ENCODE data around the gene NUTM1. TPM values are rescaled to one million over a fixed set of nuclear protein-coding genes. Genes with fewer than 3 reads are reported as not detected.

Gene NUTM1
- total RNA-seq, result under 1 TPM; 0.07 to 0.52 (median 0.13) TPM

GRCh38 chr15:34342737-34343575 lies at the start of gene NUTM1, which contains the start of gene NOP10:
Gene NUTM1, plus strand, starts transcription at chr15:34343315. Its CDS starts 382 bp downstream, at chr15:34343697.
Gene NOP10, minus strand, starts transcription at chr15:34343136. Its CDS starts 63 bp downstream, at chr15:34343073.
- in situ Hi-C loops (cut with MboI; ENCODE audit: low pct_unique_long_range_greater_than_20kb in 2 of 9, low sequenced_read_pairs in 9 of 9, unreplicated experiment in 9 of 9), result loop anchor here in 2 of 9 experiments (25.0 kb wide), 2 partner anchors 106 to 256 kb away; partner anchors contain the start of gene EMC4 (in 2 of the 2)

GRCh38 chr15:34297059-34297458 lies 46.1 kb upstream of the NUTM1 start:
- Histone ChIP-seq H3K4me1 (replicated peaks in 1 of 2) (no peaks in the 10 kb centered on the region), H3K27ac (no peak overlapping the region), H3K4me3 (no peak overlapping the region)
- no peak for ATAC-seq (replicated peaks in 6 of 8)
- 0 to 60% (median 37%) methylated on average over 1 of the region's 1 CpG for WGBS, 10 experiments
- in situ Hi-C loops (cut with MboI; ENCODE audit: low pct_unique_long_range_greater_than_20kb in 2 of 9, low sequenced_read_pairs in 9 of 9, unreplicated experiment in 9 of 9), result no loop called here

More at GRCh38 chr15:34342737-34343575, at the start of gene NUTM1, which contains the start of gene NOP10:
- Histone ChIP-seq H3K4me1 (replicated peaks in 1 of 2) (peaks cover 0 to 8% of the 10 kb centered on the region in 2 donors), H3K27ac (peak within 1 kb of the TSS; percentile 73 to 87), H3K4me3 (peak within 1 kb of the TSS; percentile 42 to 61 (median 58))
- peak; percentile 85 to 93 (median 90) for ATAC-seq (replicated peaks in 6 of 8)
- WGBS, 10 experiments, result 0 to 5% (median 2%) methylated on average over 7 to 23 of the region's 38 CpGs; no CpG with 5 or more reads in 2 of the 10 experiments

- Histone ChIP-seq H3K4me3 (no peak overlapping the region), H3K4me1 (replicated peaks in 1 of 2) (no peaks in the 10 kb centered on the region), H3K27ac (no peak overlapping the region)
- in situ Hi-C loops (cut with MboI; ENCODE audit: low pct_unique_long_range_greater_than_20kb in 2 of 9, low sequenced_read_pairs in 9 of 9, unreplicated experiment in 9 of 9), result no loop called here
- 33 to 94% (median 88%) methylated on average over 1 to 3 of the region's 3 CpGs; no CpG with 5 or more reads in 4 of the 10 experiments for WGBS, 10 experiments
- no peak for ATAC-seq (replicated peaks in 6 of 8)
These were observed 42.1 kb upstream of the NUTM1 start for GRCh38 chr15:34301058-34301457.

- Histone ChIP-seq H3K4me1 (replicated peaks in 1 of 2) (no peaks in the 10 kb centered on the region), H3K4me3 (no peak overlapping the region), H3K27ac (no peak overlapping the region)
- in situ Hi-C loops (cut with MboI; ENCODE audit: low pct_unique_long_range_greater_than_20kb in 2 of 9, low sequenced_read_pairs in 9 of 9, unreplicated experiment in 9 of 9), result no loop called here
- peak in 2 of 8 experiments; percentile 28 to 48 for ATAC-seq (replicated peaks in 6 of 8)
These were observed 38.5 kb upstream of the NUTM1 start for GRCh38 chr15:34304613-34305012.

GRCh38 chr15:34311563-34311962 lies 31.6 kb upstream of the NUTM1 start:
- no peak overlapping the region for H3K27ac ChIP-seq
- H3K4me3 ChIP-seq, result no peak overlapping the region
- WGBS, 10 experiments, result 50 to 100% (median 85%) methylated on average over 1 of the region's 1 CpG; no CpG with 5 or more reads in 2 of the 10 experiments
- in situ Hi-C loops (cut with MboI; ENCODE audit: low pct_unique_long_range_greater_than_20kb in 2 of 9, low sequenced_read_pairs in 9 of 9, unreplicated experiment in 9 of 9), result no loop called here
- H3K4me1 ChIP-seq (replicated peaks in 1 of 2), result no peaks in the 10 kb centered on the region
- ATAC-seq (replicated peaks in 6 of 8), result no peak

GRCh38 chr15:34314491-34315490 lies 28.3 kb upstream of the NUTM1 start:
- no peak overlapping the region for H3K4me3 ChIP-seq
- WGBS, 10 experiments, result 45 to 100% (median 85%) methylated on average over 1 to 3 of the region's 3 CpGs
- in situ Hi-C loops (cut with MboI; ENCODE audit: low pct_unique_long_range_greater_than_20kb in 2 of 9, low sequenced_read_pairs in 9 of 9, unreplicated experiment in 9 of 9), result no loop called here
- no peak overlapping the region for H3K27ac ChIP-seq
- H3K4me1 ChIP-seq (replicated peaks in 1 of 2), result peaks cover 0 to 3% of the 10 kb centered on the region in 2 donors
- no peak for ATAC-seq (replicated peaks in 6 of 8)

- H3K27ac ChIP-seq, result no peak overlapping the region
- H3K4me1 ChIP-seq (replicated peaks in 1 of 2), result peaks cover 0 to 3% of the 10 kb centered on the region in 2 donors
- peak overlapping the region in 3 of 5 donors; percentile 22 to 26 (median 24) for H3K4me3 ChIP-seq
- 0 to 89% (median 22%) methylated on average over 1 to 6 of the region's 10 CpGs; no CpG with 5 or more reads in 1 of the 10 experiments for WGBS, 10 experiments
- ATAC-seq (replicated peaks in 6 of 8), result peak; percentile 61 to 100 (median 92)
- in situ Hi-C loops (cut with MboI; ENCODE audit: low pct_unique_long_range_greater_than_20kb in 2 of 9, low sequenced_read_pairs in 9 of 9, unreplicated experiment in 9 of 9), result no loop called here
These were observed 24.6 kb upstream of the NUTM1 start for GRCh38 chr15:34318277-34319079.

- H3K4me3 ChIP-seq, result no peak overlapping the region
- peaks cover 0 to 3% of the 10 kb centered on the region in 2 donors for H3K4me1 ChIP-seq (replicated peaks in 1 of 2)
- 67 to 100% (median 89%) methylated on average over 1 to 6 of the region's 10 CpGs for WGBS, 10 experiments
- ATAC-seq (replicated peaks in 6 of 8), result no peak
- H3K27ac ChIP-seq, result no peak overlapping the region
- in situ Hi-C loops (cut with MboI; ENCODE audit: low pct_unique_long_range_greater_than_20kb in 2 of 9, low sequenced_read_pairs in 9 of 9, unreplicated experiment in 9 of 9), result no loop called here
These were observed 19.9 kb upstream of the NUTM1 start for GRCh38 chr15:34323217-34323616.

GRCh38 chr15:34324933-34325332 lies 18.2 kb upstream of the NUTM1 start:
- H3K27ac ChIP-seq, result no peak overlapping the region
- no peaks in the 10 kb centered on the region for H3K4me1 ChIP-seq (replicated peaks in 1 of 2)
- H3K4me3 ChIP-seq, result no peak overlapping the region
- ATAC-seq (replicated peaks in 6 of 8), result no peak
- 57 to 100% (median 100%) methylated on average over 1 of the region's 1 CpG; no CpG with 5 or more reads in 1 of the 10 experiments for WGBS, 10 experiments
- in situ Hi-C loops (cut with MboI; ENCODE audit: low pct_unique_long_range_greater_than_20kb in 2 of 9, low sequenced_read_pairs in 9 of 9, unreplicated experiment in 9 of 9), result loop anchor here in 2 of 9 experiments (25.0 kb wide), 2 partner anchors 88 to 238 kb away; partner anchors contain the start of gene EMC4 (in 2 of the 2)

- ATAC-seq (replicated peaks in 6 of 8), result no peak
- Histone ChIP-seq H3K4me3 (no peak overlapping the region), H3K4me1 (replicated peaks in 1 of 2) (no peaks in the 10 kb centered on the region), H3K27ac (no peak overlapping the region)
- in situ Hi-C loops (cut with MboI; ENCODE audit: low pct_unique_long_range_greater_than_20kb in 2 of 9, low sequenced_read_pairs in 9 of 9, unreplicated experiment in 9 of 9), result loop anchor here in 2 of 9 experiments (25.0 kb wide), 2 partner anchors 88 to 238 kb away; partner anchors contain the start of gene EMC4 (in 2 of the 2)
These were observed 17.7 kb upstream of the NUTM1 start for GRCh38 chr15:34325368-34325767.

GRCh38 chr15:34327906-34328305 lies 15.2 kb upstream of the NUTM1 start:
- no peak for ATAC-seq (replicated peaks in 6 of 8)
- no peaks in the 10 kb centered on the region for H3K4me1 ChIP-seq (replicated peaks in 1 of 2)
- in situ Hi-C loops (cut with MboI; ENCODE audit: low pct_unique_long_range_greater_than_20kb in 2 of 9, low sequenced_read_pairs in 9 of 9, unreplicated experiment in 9 of 9), result loop anchor here in 2 of 9 experiments (25.0 kb wide), 2 partner anchors 91 to 241 kb away; partner anchors contain the start of gene EMC4 (in 2 of the 2)
- 81 to 100% (median 94%) methylated on average over 3 to 4 of the region's 4 CpGs for WGBS, 10 experiments
- H3K4me3 ChIP-seq, result no peak overlapping the region
- no peak overlapping the region for H3K27ac ChIP-seq

- 11 to 80% (median 47%) methylated on average over 1 to 2 of the region's 2 CpGs; no CpG with 5 or more reads in 1 of the 10 experiments for WGBS, 10 experiments
- Histone ChIP-seq H3K4me3 (no peak overlapping the region), H3K4me1 (replicated peaks in 1 of 2) (no peaks in the 10 kb centered on the region), H3K27ac (no peak overlapping the region)
- no peak for ATAC-seq (replicated peaks in 6 of 8)
- in situ Hi-C loops (cut with MboI; ENCODE audit: low pct_unique_long_range_greater_than_20kb in 2 of 9, low sequenced_read_pairs in 9 of 9, unreplicated experiment in 9 of 9), result loop anchor here in 2 of 9 experiments (25.0 kb wide), 2 partner anchors 92 to 242 kb away; partner anchors contain the start of gene EMC4 (in 2 of the 2)
These were observed 14.1 kb upstream of the NUTM1 start for GRCh38 chr15:34329006-34329405.
